Retinal pigment epithelial cell (primary cell): Measurements from ENCODE around the gene MYO5B.

Source experiments
- DNase-seq: peaks from one replicate; pipeline ENCODE4 v3.0.0-alpha.2; 2010; ENCODE audit warnings: low read depth
- H3K4me3 ChIP-seq: 2 replicates; pipeline ENCODE4 v1.5.1; 2011; ENCODE audit warnings: mild to moderate bottlenecking, low read length, control low read depth, moderate library complexity
- TF ChIP-seq, protein P1 (sequence below): conservative IDR thresholded peaks from 2 replicates; pipeline ENCODE4 v1.5.1; 2011; ENCODE audit warnings: low read depth, low read length, control low read depth, inconsistent platforms

The MYO5B gene

DNA sequence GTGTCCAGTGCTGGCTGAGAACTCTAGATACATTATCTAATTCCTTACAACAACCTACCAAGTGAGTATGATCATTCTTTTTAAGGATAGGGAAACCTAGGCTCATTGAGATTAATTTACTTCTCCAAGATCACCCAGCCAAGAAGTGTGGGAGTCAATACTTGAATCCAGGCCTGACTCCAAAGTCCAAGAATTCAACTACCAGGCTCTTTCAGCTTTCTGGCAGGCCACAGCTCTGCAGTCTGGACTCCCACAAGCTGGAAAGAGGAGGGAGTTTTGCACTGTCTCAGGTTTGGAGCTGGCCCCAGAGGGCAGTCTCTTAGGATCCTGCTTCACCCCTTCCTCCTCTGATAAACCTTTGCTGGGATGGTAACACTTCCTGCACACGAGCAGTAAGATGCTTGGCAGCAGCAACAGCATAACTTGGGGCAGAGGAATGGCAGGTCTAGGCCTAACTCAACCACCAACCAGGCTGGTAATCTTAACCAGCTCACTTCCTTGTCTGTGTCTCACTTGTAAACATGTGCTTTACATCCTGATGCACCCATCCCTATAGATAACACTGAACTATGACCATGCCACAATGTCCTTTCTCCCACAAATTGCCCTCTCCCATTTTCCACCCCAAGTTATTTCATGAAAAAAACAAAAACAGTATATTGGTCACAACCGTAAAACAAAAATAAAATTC lies 270.5 kb downstream of the MYO5B start:
- H3K4me3 ChIP-seq: no peak overlapping the region

DNA sequence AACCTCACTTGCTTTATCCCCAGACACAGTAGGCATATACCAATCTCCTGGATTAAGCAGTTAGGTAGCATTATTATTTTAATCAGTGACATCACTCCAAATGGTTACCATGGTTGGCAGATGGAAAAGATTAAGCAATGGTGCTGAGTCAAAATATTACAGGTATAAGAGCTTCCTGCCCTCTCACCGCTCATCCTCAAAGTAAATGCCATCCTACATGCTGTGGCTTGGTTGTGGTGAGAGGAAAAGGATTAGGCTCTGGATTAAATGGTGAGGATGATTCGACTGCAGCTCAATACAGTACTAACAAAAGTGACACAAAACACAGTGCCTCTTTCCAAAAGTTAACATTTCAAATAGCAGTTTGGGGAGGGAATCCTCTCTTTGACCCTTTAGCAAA lies 272.7 kb downstream of the MYO5B start:
- TF ChIP-seq, protein P1, sequence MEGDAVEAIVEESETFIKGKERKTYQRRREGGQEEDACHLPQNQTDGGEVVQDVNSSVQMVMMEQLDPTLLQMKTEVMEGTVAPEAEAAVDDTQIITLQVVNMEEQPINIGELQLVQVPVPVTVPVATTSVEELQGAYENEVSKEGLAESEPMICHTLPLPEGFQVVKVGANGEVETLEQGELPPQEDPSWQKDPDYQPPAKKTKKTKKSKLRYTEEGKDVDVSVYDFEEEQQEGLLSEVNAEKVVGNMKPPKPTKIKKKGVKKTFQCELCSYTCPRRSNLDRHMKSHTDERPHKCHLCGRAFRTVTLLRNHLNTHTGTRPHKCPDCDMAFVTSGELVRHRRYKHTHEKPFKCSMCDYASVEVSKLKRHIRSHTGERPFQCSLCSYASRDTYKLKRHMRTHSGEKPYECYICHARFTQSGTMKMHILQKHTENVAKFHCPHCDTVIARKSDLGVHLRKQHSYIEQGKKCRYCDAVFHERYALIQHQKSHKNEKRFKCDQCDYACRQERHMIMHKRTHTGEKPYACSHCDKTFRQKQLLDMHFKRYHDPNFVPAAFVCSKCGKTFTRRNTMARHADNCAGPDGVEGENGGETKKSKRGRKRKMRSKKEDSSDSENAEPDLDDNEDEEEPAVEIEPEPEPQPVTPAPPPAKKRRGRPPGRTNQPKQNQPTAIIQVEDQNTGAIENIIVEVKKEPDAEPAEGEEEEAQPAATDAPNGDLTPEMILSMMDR: no peak
- H3K4me3 ChIP-seq: no peak overlapping the region
- no peak for DNase-seq

More for the DNA sequence above, 270.5 kb downstream of the MYO5B start:
- DNase-seq: no peak
- TF ChIP-seq, protein P1: no peak

DNA sequence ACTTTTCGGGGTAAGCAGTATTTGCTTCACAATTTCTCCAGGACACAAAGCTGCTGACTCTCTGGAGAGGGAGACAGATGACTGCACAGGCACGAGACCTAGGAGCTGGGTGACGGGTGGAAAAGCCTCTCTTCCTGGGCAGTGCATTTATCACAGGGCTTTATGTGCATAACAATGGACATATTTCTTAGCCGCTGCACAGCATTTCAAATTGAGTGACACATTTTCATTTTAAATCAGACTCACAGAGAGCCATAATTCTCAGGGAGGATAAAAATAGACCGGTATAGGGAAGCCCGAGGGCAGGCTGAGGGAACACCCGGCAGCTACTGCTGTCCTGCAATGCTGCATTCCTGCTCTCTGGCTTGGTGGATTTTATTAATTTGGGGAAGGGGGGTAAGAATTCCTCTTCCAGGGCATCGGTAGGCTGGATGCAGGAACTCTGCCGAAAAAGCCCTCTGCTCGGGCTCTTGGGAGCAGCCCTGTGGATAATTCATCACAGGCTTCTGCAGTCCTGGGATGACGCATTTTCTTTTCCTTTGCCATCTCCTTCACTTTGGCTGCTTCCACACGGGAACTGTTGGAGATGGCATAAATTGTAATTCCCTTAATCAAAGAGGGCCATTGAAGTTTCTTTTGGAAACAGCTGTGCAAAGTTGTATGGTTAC lies 273.5 kb downstream of the MYO5B start:
- H3K4me3 ChIP-seq: peak overlapping the region; percentile 21
- peak; percentile 77 for DNase-seq
- TF ChIP-seq, protein P1: no peak

DNA sequence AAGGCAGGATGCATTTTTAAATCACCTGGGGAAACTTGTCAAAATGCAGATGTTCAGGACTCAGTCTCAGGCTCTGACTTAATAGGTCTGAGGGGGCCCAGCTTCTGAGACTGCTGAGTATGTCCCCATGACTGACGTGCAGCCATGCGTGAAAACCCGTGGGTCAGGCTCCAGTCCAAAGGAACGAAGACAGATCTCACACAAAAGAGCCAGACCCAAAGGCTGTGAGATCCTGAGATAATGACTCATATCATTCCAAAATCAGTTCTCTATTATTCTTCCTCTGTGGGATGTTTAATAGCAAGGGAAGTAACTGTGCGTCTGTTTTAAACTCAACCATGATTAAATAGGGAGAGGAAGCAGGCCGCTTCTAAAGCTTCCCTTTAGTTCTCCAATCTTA lies 274.2 kb downstream of the MYO5B start:
- DNase-seq: peak; percentile 72
- TF ChIP-seq, protein P1: no peak
- peak overlapping the region; percentile 9 for H3K4me3 ChIP-seq

DNA sequence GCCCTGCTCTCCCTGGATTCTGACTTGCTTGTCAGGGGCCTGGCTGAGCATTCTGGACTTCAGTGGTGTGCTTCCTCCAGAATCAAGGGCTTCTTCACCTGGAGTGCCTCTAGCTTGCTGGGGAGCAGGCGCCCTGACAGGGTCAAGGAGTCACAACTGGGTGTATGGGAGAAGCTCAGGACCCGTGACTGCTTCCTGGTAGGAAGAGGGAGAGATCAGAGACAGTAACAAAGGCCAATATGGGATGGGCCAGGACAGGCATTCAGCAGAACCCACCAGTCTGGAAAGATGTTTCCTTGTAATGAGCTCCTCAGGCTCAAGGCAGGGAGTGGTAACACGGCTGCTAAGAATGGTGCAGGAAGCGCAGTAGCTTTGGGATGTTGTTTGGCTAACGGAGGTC lies 277.2 kb downstream of the MYO5B start:
- no peak for DNase-seq
- TF ChIP-seq, protein P1: no peak
- no peak overlapping the region for H3K4me3 ChIP-seq

DNA sequence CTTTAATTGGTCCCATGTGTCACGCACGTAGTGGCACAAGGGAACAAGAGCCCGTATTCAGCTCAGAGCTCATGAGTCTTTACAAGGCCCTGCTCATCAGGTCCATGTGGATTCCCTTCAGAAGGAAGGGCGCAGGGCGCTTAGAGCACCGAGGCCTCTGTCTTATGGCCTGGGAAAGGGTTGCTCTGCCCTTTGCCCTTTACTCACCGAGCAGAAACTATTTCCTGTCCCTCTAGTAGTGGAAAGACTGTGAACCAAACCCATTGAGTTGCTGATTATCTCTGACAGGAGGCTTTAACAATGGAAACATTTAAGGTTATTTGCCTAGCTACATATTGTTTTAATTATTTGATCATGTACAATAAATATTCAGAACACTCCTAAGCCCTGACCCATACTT lies 279.6 kb downstream of the MYO5B start:
- no peak for DNase-seq
- TF ChIP-seq, protein P1: no peak
- no peak overlapping the region for H3K4me3 ChIP-seq

DNA sequence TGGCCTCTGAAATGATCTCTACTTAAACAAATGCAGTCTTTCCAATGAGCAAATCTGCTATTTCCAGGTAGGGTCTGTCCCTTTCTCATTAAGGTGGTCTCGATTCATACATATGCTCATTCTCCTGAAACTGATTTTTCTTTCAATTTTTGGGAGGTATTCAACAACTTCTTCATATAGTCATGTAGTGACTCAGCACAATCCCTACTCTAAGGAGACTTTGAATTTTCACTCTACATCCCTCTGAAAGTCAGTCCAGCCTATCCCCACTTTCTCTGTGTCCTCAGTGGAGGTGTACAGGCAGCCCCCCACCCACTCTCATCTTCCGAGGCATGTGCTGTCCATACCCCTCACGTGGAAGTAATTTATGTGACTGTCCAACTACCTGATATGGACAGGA lies 281.7 kb downstream of the MYO5B start:
- no peak overlapping the region for H3K4me3 ChIP-seq
- DNase-seq: no peak
- TF ChIP-seq, protein P1: no peak
